Thyroid gland (tissue), 4 donors: Measurements from ENCODE around the gene GBP2.
"Not testable (repeated sequence)": the region's sequence is repeated elsewhere in the genome, so short reads cannot be mapped to it uniquely, and the experiment has no call there.

Experiments
- POLR2A ChIP-seq, 2 donors: fragments of 450-650 bp; IDR thresholded peaks; one replicate each; pipeline ENCODE4 v1.6.1; 2017; ENCODE audit warnings: antibody characterized with exemption in 2 of 2, mild to moderate bottlenecking in 2 of 2, moderate library complexity in 1 of 2
- TF ChIP-seq, protein P1 (sequence below), 6 experiments: fragments of 200-600 bp in 3 of 6; fragments of 450-650 bp in 3 of 6; sonication (generic) in 3 of 6; IDR thresholded peaks; one replicate each; pipeline ENCODE4 v1.5.1; 2016 to 2019; ENCODE audit warnings: antibody characterized with exemption in 6 of 6, mild to moderate bottlenecking in 2 of 6, inconsistent platforms in 1 of 6, moderate library complexity in 1 of 6

- TF ChIP-seq, protein P1, sequence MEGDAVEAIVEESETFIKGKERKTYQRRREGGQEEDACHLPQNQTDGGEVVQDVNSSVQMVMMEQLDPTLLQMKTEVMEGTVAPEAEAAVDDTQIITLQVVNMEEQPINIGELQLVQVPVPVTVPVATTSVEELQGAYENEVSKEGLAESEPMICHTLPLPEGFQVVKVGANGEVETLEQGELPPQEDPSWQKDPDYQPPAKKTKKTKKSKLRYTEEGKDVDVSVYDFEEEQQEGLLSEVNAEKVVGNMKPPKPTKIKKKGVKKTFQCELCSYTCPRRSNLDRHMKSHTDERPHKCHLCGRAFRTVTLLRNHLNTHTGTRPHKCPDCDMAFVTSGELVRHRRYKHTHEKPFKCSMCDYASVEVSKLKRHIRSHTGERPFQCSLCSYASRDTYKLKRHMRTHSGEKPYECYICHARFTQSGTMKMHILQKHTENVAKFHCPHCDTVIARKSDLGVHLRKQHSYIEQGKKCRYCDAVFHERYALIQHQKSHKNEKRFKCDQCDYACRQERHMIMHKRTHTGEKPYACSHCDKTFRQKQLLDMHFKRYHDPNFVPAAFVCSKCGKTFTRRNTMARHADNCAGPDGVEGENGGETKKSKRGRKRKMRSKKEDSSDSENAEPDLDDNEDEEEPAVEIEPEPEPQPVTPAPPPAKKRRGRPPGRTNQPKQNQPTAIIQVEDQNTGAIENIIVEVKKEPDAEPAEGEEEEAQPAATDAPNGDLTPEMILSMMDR (IDR thresholded peaks at IDR 0.05), result not testable (repeated sequence)
- not testable (repeated sequence) for TF ChIP-seq POLR2A (IDR thresholded peaks at IDR 0.05)
Measured at GRCh38 chr1:89126602-89127565, 970 bp upstream of the GBP2 start.
